ENCODE data around the gene GIMAP1.

GRCh38 chr7:150728011-150728410 lies 11.6 kb downstream of the GIMAP1 start:
- TF ChIP-seq EZH2phosphoT487 (IDR thresholded peaks at IDR 0.05; ENCODE audit: low read length) (no peak), CTCF (IDR thresholded peaks at IDR 0.05; ENCODE audit: low read length) (no peak)
